Mesothelial cell of epicardium (in vitro differentiated cells): ENCODE measurements around the gene MTMR1. TPM values are rescaled to one million over a fixed set of nuclear protein-coding genes. Genes with fewer than 3 reads are reported as not detected.

Experiments used
- DNase-seq, 2 experiments: peaks; one replicate each; pipeline ENCODE4 v3.0.0; 2021; ENCODE audit warnings: low spot score in 2 of 2; ENCODE audit not compliant: unreplicated experiment in 2 of 2
- H3K27ac Mint-ChIP-seq: 2 replicates; pipeline ENCODE4 v1.8.0; 2021; ENCODE audit warnings: mixed read lengths
- H3K27me3 Mint-ChIP-seq: 2 replicates; pipeline ENCODE4 v1.8.0; 2021; ENCODE audit warnings: low read depth, mixed read lengths
- H3K36me3 Mint-ChIP-seq: 2 replicates; pipeline ENCODE4 v1.8.0; 2021; ENCODE audit warnings: mixed read lengths
- H3K4me1 Mint-ChIP-seq: 2 replicates; pipeline ENCODE4 v1.8.0; 2021; ENCODE audit warnings: mixed read lengths
- H3K4me3 Mint-ChIP-seq: 2 replicates; pipeline ENCODE4 v1.8.0; 2021; ENCODE audit warnings: mild to moderate bottlenecking, moderate library complexity, mixed read lengths
- H3K9me3 Mint-ChIP-seq: 2 replicates; pipeline ENCODE4 v1.8.0; 2021; ENCODE audit warnings: mixed read lengths
- total RNA-seq: library from RNA; stranded (reverse); gene quantifications from 3 replicates; pipeline ENCODE4 v1.2.1, GENCODE V29; 2021
- TF ChIP-seq, protein P1 (sequence below): fragments of 200-600 bp; sonication (generic); IDR thresholded peaks from one replicate; pipeline ENCODE4 v1.5.0; 2021; ENCODE audit warnings: antibody characterized with exemption; ENCODE audit not compliant: unreplicated experiment

The MTMR1 gene
- total RNA-seq, 1 donor from 2014 or later = 38.1 TPM

DNA sequence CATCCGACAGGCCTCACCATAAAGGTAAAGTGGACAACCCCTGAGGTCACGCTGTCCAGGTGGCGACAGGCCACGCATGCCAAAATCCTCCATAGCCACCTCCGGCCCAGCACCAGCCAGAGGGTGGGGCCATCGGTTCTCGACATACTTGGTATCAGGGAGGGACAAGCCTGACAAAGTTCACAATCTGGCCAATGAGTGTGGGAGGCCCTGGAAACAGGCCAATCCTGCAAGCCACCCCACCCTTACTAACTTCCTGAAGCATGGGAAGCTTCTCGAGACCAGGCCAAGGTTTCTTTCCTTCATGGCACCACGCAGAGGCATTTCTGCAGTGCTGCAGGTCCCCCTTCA lies 73.8 kb downstream of the MTMR1 start:
- H3K27me3 Mint-ChIP-seq = no peaks in the 10 kb centered on the region
- DNase-seq = no peak
- H3K27ac Mint-ChIP-seq = no peak overlapping the region
- peaks cover 4% of the 10 kb centered on the region for H3K4me1 Mint-ChIP-seq
- peaks cover 3% of the 10 kb centered on the region for H3K9me3 Mint-ChIP-seq
- TF ChIP-seq, protein P1, sequence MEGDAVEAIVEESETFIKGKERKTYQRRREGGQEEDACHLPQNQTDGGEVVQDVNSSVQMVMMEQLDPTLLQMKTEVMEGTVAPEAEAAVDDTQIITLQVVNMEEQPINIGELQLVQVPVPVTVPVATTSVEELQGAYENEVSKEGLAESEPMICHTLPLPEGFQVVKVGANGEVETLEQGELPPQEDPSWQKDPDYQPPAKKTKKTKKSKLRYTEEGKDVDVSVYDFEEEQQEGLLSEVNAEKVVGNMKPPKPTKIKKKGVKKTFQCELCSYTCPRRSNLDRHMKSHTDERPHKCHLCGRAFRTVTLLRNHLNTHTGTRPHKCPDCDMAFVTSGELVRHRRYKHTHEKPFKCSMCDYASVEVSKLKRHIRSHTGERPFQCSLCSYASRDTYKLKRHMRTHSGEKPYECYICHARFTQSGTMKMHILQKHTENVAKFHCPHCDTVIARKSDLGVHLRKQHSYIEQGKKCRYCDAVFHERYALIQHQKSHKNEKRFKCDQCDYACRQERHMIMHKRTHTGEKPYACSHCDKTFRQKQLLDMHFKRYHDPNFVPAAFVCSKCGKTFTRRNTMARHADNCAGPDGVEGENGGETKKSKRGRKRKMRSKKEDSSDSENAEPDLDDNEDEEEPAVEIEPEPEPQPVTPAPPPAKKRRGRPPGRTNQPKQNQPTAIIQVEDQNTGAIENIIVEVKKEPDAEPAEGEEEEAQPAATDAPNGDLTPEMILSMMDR = no peak
- no peak overlapping the region for H3K4me3 Mint-ChIP-seq
- H3K36me3 Mint-ChIP-seq = no peaks in the 10 kb centered on the region

DNA sequence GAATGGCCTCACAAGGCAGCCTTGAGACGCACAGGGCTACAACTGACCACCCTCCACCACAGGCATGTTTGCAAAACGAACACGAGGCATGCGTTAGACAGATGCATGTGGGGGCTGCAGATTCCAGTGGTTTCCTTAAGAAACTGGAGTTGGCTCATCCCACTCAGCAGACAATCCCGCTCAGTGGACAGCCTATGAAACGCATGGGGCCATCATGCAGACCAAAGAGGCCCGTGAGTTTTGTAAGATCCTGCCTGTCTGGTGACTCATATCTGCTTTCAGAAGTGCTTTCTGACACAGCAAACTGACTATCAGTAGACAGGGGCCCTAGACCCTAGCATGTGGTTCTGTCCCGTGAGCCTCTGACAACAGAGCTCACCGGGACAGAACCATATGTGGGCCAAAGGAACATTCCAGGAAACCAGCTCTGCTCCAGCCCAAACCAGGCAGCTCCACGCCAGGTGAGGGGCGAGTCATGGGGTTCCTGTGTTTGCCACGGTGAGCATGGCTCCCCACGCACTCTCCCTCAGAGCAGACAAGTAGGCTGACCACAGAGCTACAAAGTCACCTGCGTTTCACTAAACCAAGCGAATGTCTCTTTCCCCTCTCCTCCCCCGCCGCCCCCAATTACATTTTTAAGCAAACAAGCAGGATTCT lies 74.4 kb downstream of the MTMR1 start:
- Mint-ChIP-seq H3K4me1 (peaks cover 4% of the 10 kb centered on the region), H3K9me3 (peaks cover 3% of the 10 kb centered on the region), H3K27me3 (no peaks in the 10 kb centered on the region), H3K27ac (no peak overlapping the region), H3K4me3 (no peak overlapping the region), H3K36me3 (no peaks in the 10 kb centered on the region)
- DNase-seq = no peak
- TF ChIP-seq, protein P1 = no peak

DNA sequence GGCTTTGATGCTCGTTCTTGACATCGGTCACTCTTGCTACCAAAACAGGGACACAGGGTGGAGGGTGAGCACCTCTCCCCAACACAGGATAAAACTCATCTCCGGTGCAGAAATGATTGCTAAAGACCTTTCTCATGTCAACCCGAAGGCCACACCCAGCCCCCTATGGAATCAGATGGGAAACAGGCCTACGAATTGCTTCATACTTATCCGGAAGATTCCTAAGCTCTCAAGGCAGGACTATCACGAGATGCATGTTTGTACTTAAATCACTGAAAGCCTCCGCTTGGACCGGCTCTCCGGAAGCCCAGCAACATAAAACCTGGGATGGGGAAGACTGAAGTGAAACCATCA lies 74.9 kb downstream of the MTMR1 start:
- TF ChIP-seq, protein P1 = no peak
- Mint-ChIP-seq H3K4me3 (no peak overlapping the region), H3K27me3 (no peaks in the 10 kb centered on the region), H3K4me1 (peaks cover 4% of the 10 kb centered on the region), H3K36me3 (no peaks in the 10 kb centered on the region), H3K27ac (no peak overlapping the region), H3K9me3 (peaks cover 3% of the 10 kb centered on the region)
- no peak for DNase-seq

DNA sequence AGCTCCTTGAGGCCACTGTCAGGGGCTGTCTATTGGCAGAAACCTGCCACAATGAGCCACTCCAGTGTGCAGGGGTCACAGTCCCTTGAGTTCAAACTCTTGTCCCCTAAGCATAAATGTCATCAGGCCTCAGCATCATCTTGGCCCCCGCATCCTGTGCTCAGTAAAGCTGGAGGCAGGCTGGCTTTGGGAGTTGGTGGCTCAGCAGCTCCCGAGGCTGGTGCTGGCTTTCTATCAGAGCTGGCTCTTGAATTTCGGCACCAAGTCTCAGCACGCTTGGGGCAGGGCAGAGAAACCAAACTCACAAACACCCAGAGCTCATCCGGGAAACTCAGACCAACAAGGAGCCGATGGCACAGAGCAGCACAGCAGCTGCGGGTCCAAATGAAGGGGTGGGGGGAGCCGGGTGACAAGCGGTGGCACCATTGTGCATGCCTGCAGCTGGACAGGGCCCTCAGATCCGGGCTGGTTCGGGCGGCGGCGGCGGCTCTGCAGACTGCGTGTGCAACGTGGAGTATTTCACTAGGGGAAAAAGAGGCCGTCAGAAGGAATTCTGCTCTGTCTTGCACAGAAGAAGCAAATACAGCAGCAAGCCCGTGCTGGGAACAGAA lies 75.5 kb downstream of the MTMR1 start:
- Mint-ChIP-seq H3K27me3 (no peaks in the 10 kb centered on the region), H3K4me3 (no peak overlapping the region), H3K27ac (no peak overlapping the region), H3K36me3 (no peaks in the 10 kb centered on the region), H3K4me1 (peaks cover 4% of the 10 kb centered on the region), H3K9me3 (peaks cover 3% of the 10 kb centered on the region)
- DNase-seq = no peak
- TF ChIP-seq, protein P1 = no peak

DNA sequence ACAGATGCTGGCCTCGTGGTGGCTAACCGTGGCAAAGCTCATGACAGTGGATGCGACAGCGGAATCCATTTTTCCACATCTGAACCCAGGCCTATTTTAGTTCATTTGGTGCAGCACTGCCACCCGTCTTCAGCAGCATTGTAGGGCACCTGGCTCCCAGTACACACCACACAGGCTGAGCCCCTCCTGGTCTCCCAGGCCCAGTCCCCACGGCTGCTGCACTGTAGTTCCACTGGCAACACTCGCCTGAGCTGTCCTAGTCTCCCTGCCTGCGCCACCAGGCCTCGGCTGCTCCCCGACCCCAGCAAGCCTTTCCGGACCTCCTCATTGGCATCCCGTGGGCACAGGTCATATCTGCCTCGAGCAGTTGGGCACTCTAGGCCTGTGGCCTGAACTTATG lies 76.2 kb downstream of the MTMR1 start:
- Mint-ChIP-seq H3K27me3 (no peaks in the 10 kb centered on the region), H3K4me1 (peaks cover 4% of the 10 kb centered on the region), H3K4me3 (no peak overlapping the region), H3K27ac (no peak overlapping the region), H3K9me3 (peaks cover 3% of the 10 kb centered on the region), H3K36me3 (peaks cover under 1% of the 10 kb centered on the region)
- TF ChIP-seq, protein P1 = no peak
- DNase-seq = no peak
